CD4-positive, alpha-beta T cell treated with Interleukin-4 for 1 hour (primary cell): Measurements from ENCODE around the gene ROBO4.

Experiments used
- DNase-seq, 2 donors: peaks; one replicate each; pipeline ENCODE4 v3.0.0-alpha.2; 2020 to 2022

The ROBO4 gene

DNA sequence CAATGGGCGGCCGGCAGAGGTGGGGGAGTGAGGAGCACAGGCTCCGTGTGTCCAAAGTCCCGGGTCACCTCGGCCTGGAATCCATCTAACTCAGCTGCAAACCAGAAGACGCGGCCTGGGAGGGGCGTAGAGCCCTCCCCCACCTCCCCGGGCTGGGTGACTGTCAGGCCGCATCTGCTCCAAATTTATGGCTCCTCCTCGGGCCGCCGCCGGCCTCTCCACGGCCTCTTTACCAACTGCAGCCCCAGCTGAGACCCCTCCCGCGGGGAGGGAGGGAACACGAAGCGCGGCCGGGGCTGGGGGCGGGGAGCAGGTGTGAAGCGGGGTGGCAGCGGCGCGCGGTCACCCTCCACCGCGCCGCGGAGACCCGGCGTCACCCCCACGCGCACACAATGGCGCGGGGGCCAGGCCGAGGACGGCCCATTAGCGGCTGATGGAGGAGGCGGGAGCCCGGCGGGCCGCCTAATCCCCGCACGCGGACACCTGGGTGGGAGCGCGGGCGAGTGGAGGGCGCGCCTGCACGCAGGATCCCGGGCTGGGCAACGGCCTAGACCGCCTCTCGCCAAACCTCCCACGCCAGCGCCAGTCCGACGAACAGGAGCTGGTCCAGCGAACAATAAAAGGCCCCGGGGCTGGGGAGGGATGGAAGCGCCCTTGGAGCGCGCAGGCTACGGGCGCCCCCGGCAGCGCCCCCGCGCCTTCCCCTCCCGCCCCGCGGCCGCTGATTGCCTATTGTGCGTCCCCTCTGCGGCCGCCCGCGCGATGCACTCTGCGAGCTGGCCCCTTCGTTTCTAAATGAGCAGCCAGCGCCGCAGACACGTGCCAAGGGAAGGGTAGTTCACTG is 58.3 kb downstream of the ROBO4 start:
- DNase-seq, result no peak

- DNase-seq, result no peak
Measured at GRCh38 chr11:124838805-124839127, 58.9 kb downstream of the ROBO4 start.

- peak in 1 of 2 donors; percentile 36 for DNase-seq
Measured at GRCh38 chr11:124837491-124837856, 60.2 kb downstream of the ROBO4 start.

DNA sequence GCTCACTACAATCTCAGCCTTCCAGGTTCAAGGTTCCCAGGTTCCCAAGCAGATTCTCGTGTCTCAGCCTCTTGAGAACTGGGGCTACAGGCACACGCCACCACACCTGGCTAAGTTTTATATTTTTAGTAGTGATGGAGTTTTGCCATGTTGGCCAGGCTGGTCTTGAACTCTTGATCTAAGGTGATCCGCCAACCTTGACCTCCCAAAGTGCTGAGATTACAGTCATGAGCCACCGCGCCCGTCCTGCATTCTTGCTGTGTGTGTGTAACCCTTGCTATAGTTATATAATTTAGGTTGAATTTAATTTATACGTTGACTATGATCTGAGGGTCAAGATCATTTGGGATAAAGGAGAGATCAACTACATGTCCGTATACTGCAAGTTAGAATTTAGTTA is 61.7 kb downstream of the ROBO4 start:
- DNase-seq, result no peak

DNA sequence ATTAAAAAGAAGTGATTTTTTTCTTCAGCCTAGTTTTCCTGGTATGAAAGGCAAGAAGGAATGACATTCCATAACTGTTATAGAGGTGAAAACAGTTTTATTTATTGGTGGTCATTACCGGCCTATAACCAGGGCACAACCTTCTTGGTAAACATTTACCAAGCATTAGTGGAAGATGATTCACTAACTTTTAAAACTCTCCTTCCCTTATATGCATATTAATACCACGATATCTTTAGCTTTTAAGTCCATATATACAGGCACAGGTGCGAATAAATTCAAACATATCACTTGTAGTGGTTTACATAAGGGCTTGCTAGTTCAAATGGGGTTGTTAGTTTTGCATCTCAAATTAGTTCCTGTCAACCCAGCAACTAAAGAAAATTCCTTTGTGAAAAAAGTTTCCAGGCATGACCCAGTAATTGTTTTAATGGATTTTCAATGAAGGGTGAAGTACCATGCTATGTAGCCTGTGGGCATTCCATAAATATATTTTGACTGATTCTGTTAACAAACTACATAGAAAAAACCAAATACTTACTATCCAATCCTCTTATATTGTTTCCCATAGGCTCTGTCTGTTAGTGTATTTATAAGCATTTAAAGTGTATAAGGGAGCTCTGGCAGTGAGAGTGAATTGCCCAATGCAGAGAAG is 63.0 kb downstream of the ROBO4 start:
- no peak for DNase-seq
